OCI-LY3 (cell line): Measurements from ENCODE around the gene CELF4.

ENCODE experiments used
- H2AFZ ChIP-seq: fragments of 200-600, 300-600 bp; shearing (Covaris generic); 2 replicates; pipeline ENCODE4 v1.6.0; 2014; ENCODE audit warnings: antibody characterized with exemption, low read depth, low read length
- H3K27ac ChIP-seq: fragments of 200-600, 300-600 bp; sonication (generic); 2 replicates; pipeline ENCODE4 v1.5.1; 2014; ENCODE audit warnings: mild to moderate bottlenecking, low read length, moderate library complexity, mixed read lengths
- H3K27me3 ChIP-seq: fragments of 200-600, 300-600 bp; sonication (generic); 2 replicates; pipeline ENCODE4 v1.6.1; 2014; ENCODE audit warnings: low read depth, low read length, mixed read lengths
- H3K36me3 ChIP-seq: fragments of 200-600, 300-600 bp; sonication (generic); replicated peaks from 2 replicates; pipeline ENCODE3; 2014; ENCODE audit warnings: low read depth, low read length, mixed read lengths
- H3K4me1 ChIP-seq: fragments of 300-600, 200-600 bp; sonication (generic); 2 replicates; pipeline ENCODE4 v1.6.1; 2014; ENCODE audit warnings: low read length, mixed read lengths
- H3K4me2 ChIP-seq: fragments of 200-600, 300-600 bp; sonication (generic); 2 replicates; pipeline ENCODE4 v1.6.1; 2014; ENCODE audit warnings: low read length, mixed read lengths
- H3K4me3 ChIP-seq: fragments of 300-600, 200-600 bp; sonication (generic); 2 replicates; pipeline ENCODE4 v1.5.1; 2014; ENCODE audit warnings: antibody characterized with exemption, mild to moderate bottlenecking, low read length, moderate library complexity
- H3K79me2 ChIP-seq: fragments of 300-600, 200-600 bp; shearing (Covaris generic); 2 replicates; pipeline ENCODE4 v1.6.1; 2014; ENCODE audit warnings: mild to moderate bottlenecking, low read length, mixed read lengths
- H3K9ac ChIP-seq: fragments of 300-600, 200-600 bp; shearing (Covaris generic); 2 replicates; pipeline ENCODE4 v1.6.0; 2014; ENCODE audit warnings: mild to moderate bottlenecking, low read length, moderate library complexity
- H3K9me3 ChIP-seq: fragments of 200-600, 300-600 bp; shearing (Covaris generic); 2 replicates; pipeline ENCODE4 v1.6.1; 2014; ENCODE audit warnings: low read length, mixed read lengths; ENCODE audit not compliant: insufficient read depth
- H4K20me1 ChIP-seq: fragments of 200-600, 300-600 bp; sonication (generic); 2 replicates; pipeline ENCODE4 v1.6.1; 2016; ENCODE audit warnings: low read length, mixed read lengths; ENCODE audit not compliant: insufficient read depth
- EZH2phosphoT487 ChIP-seq: fragments of 200-600 bp; shearing (Covaris generic); IDR thresholded peaks from 2 replicates; pipeline ENCODE4 v1.6.1; 2018; ENCODE audit warnings: antibody characterized with exemption, mixed run types, low read depth
- TF ChIP-seq, protein P1 (sequence below): fragments of 200-600, 300-600 bp; sonication (generic); IDR thresholded peaks from 2 replicates; pipeline ENCODE4 v1.5.1; 2014; ENCODE audit warnings: antibody characterized with exemption, low read length, low read depth

CELF4 gene

DNA sequence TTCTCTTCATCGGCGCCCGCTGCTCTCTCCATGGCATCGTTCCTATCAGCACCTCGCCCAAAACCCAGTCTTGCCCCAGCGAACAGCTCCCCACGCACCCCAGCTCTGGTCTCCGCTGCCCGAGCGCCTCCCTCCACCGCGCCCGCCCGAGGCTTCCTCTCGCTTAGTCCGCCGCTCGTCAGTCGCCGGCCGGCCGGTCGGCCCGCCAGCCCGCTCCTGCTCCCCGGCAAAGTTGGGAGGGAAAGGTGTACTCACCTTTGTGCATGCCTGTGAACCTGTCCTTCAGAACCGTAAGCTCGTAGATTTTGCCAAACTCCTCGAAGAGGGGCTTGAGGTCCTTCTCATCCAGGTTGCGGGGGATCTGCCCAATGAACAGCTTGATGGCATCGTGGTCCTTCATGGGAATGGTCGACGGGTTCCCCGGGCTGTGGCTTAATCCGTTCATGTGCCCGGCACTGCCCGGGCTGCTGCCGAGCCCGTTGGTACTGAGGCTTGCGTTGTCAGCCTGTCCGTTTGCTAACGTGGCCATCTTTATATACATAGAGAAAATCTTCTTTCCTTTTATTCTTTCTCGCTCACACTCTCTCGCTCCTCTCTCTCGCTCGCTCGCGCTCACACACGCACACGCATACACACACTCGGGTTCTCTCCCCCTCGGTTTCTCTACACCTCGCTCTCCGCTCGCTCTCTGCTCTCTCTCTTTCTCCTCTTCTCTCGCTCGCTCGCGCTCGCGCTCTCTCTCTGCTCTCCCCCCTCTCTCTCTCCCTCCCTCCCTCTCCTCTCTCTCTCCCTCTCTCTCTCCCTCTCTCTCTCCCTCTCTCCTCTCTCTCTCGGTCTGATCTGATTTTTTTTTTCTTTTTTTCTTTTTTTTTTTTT, at the start of gene CELF4:
CELF4 (minus strand) TSS at position 698 of the 876 bp plus-strand sequence.
- H3K9me3 ChIP-seq = no peaks in the 10 kb centered on the region
- H3K27ac ChIP-seq = no peak within 1 kb of the TSS
- H2AFZ ChIP-seq = no peak within 1 kb of the TSS

DNA sequence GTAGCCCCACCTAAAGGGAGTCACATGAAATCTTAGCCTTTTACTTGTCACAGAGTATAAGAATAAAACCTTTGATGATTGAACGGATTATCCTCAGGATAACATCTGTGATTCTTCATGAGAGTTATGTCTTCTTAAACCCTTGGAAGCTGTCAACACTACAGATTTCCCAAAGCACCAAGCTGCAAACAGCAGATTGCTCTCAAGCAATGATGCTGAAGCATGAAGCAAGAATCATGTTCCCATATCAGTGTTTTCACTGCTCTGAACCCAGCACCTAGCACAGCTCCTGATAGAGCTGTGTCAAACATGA, 47.6 kb upstream of the CELF4 start:
- H3K36me3 ChIP-seq = no peaks in the 10 kb centered on the region
- H3K4me3 ChIP-seq = no peak overlapping the region
- no peak overlapping the region for H3K4me2 ChIP-seq
- no peaks in the 10 kb centered on the region for H3K4me1 ChIP-seq
- H4K20me1 ChIP-seq = no peaks in the 10 kb centered on the region
- TF ChIP-seq, protein P1, sequence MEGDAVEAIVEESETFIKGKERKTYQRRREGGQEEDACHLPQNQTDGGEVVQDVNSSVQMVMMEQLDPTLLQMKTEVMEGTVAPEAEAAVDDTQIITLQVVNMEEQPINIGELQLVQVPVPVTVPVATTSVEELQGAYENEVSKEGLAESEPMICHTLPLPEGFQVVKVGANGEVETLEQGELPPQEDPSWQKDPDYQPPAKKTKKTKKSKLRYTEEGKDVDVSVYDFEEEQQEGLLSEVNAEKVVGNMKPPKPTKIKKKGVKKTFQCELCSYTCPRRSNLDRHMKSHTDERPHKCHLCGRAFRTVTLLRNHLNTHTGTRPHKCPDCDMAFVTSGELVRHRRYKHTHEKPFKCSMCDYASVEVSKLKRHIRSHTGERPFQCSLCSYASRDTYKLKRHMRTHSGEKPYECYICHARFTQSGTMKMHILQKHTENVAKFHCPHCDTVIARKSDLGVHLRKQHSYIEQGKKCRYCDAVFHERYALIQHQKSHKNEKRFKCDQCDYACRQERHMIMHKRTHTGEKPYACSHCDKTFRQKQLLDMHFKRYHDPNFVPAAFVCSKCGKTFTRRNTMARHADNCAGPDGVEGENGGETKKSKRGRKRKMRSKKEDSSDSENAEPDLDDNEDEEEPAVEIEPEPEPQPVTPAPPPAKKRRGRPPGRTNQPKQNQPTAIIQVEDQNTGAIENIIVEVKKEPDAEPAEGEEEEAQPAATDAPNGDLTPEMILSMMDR = no peak
- no peak for TF ChIP-seq EZH2phosphoT487
- no peak overlapping the region for H3K9ac ChIP-seq
- H3K27me3 ChIP-seq = no peaks in the 10 kb centered on the region
- H3K27ac ChIP-seq = no peak overlapping the region
- no peaks in the 10 kb centered on the region for H3K9me3 ChIP-seq
- no peak overlapping the region for H2AFZ ChIP-seq
- H3K79me2 ChIP-seq = no peaks in the 10 kb centered on the region

More for the DNA sequence above, at the start of gene CELF4:
- no peak within 1 kb of the TSS for H3K4me3 ChIP-seq
- H4K20me1 ChIP-seq = no peaks in the 10 kb centered on the region
- no peak within 1 kb of the TSS for H3K9ac ChIP-seq
- TF ChIP-seq, protein P1 = no peak
- no peak for TF ChIP-seq EZH2phosphoT487
- H3K4me1 ChIP-seq = no peaks in the 10 kb centered on the region
- no peak within 1 kb of the TSS for H3K4me2 ChIP-seq
- H3K36me3 ChIP-seq = no peaks in the 10 kb centered on the region
- no peaks in the 10 kb centered on the region for H3K79me2 ChIP-seq
- peaks cover 3% of the 10 kb centered on the region for H3K27me3 ChIP-seq

DNA sequence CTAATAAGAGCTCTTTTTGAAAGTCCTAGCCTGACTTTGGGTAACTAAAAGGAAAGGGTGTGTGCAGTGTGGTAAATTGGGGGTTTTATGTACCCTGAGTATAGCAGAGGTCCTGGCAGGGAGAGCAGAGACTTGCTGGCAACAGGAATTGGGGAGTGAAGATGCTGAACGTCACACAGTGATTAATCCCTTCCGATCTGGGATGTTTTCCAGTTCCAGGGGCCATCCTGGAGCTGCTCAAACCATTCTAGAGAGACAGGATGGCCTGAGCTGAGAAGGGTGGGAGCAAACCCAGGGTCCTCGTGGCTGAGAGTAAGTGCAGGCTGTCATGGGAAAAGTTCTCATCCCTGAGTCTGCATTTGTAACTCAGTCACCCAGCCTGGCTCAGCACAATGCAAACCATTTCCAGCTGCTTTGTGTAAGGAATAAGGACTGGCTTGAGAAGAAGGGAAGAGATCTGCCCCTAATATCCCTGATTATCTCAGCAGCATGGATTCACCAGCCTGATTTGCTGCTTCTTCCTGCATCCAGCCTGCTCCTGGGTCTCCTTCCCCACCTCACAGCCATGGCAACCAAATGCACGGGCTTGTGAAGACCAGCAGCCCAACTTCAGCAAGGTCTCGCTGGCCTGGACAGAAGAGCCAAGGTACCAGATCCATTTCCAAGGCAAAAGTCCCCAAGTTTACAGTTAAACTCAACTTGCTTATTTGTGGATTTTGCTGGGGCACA, 47.1 kb upstream of the CELF4 start:
- Histone ChIP-seq H3K4me1 (no peaks in the 10 kb centered on the region), H3K36me3 (no peaks in the 10 kb centered on the region), H3K79me2 (no peaks in the 10 kb centered on the region), H3K9ac (no peak overlapping the region), H4K20me1 (no peaks in the 10 kb centered on the region), H3K4me3 (no peak overlapping the region), H2AFZ (no peak overlapping the region), H3K27ac (no peak overlapping the region), H3K4me2 (no peak overlapping the region), H3K9me3 (no peaks in the 10 kb centered on the region), H3K27me3 (no peaks in the 10 kb centered on the region)
- TF ChIP-seq, protein P1 = no peak
- no peak for TF ChIP-seq EZH2phosphoT487

DNA sequence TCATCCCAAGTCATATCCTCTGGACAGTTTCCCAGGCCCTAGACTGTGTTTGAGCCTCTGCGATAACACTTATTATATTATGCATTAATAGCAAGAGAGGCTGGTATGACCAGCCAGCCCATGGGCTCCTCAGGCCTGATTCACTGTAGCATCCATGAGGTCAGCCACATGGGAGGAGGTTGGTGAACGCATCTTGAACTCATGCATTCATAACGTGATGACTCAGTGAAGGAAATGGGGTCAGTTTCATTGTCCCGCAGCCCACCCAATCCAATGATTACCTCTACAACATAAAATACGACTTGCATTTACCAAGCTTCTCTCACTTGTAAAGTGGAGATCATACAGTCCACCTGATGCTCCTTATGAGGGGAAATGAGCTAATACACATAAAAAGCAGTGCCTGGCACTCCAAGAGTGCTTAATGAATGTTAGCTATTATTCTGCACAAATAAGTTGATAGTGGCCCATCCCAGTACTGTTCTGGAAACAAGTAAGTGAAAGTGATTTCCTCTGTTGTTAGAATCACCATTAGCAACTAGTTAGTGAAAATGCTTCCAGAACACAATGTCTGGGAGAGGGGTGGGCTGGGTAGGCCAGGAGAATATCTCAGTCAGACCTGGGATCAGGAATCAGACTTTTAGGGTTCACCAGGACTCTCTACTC, 46.1 kb upstream of the CELF4 start:
- no peaks in the 10 kb centered on the region for H4K20me1 ChIP-seq
- H3K4me2 ChIP-seq = no peak overlapping the region
- H3K36me3 ChIP-seq = no peaks in the 10 kb centered on the region
- H3K9ac ChIP-seq = no peak overlapping the region
- no peaks in the 10 kb centered on the region for H3K4me1 ChIP-seq
- TF ChIP-seq, protein P1 = no peak
- TF ChIP-seq EZH2phosphoT487 = no peak
- no peak overlapping the region for H3K4me3 ChIP-seq
- H3K79me2 ChIP-seq = no peaks in the 10 kb centered on the region
- H3K27me3 ChIP-seq = no peaks in the 10 kb centered on the region
- H2AFZ ChIP-seq = no peak overlapping the region
- H3K9me3 ChIP-seq = no peaks in the 10 kb centered on the region
- H3K27ac ChIP-seq = no peak overlapping the region
